K562 (cell line): Measurements from ENCODE around the gene RAB21. TPM values are rescaled to one million over a fixed set of nuclear protein-coding genes. Genes with fewer than 3 reads are reported as not detected.

Source experiments
- DACH1 ChIP-seq: fragments of 450-650 bp; IDR thresholded peaks from 2 replicates; pipeline ENCODE4 v1.6.1; 2018; ENCODE audit not compliant: partially characterized antibody
- EHMT2 ChIP-seq: fragments of 450-650 bp; IDR thresholded peaks from 2 replicates; pipeline ENCODE4 v1.6.1; 2018; ENCODE audit warnings: antibody characterized with exemption
- ESRRA ChIP-seq: fragments of 450-650 bp; IDR thresholded peaks from 2 replicates; pipeline ENCODE4 v1.6.1; 2014; ENCODE audit warnings: low read depth, mild to moderate bottlenecking, moderate library complexity, borderline replicate concordance
- FOSL1 ChIP-seq: fragments of 200-800 bp; sonication (Bioruptor generic); conservative IDR thresholded peaks from 2 replicates; pipeline ENCODE4 v1.6.1; 2016; ENCODE audit warnings: missing genetic modification characterization, missing compliant biosample characterization
- FOXA1 ChIP-seq: fragments of 450-650 bp; IDR thresholded peaks from 2 replicates; pipeline ENCODE4 v1.6.1; 2016; ENCODE audit warnings: mild to moderate bottlenecking, borderline replicate concordance
- HDAC2 ChIP-seq: fragments of 450-650 bp; IDR thresholded peaks from 2 replicates; pipeline ENCODE4 v1.6.1; 2016; ENCODE audit warnings: mild to moderate bottlenecking
- JUND ChIP-seq, 2 experiments: IDR thresholded peaks; 2 replicates in 1 of 2; 3 replicates in 1 of 2; pipeline ENCODE4 v1.6.1; 2011; ENCODE audit warnings: borderline replicate concordance in 2 of 2, low read depth in 2 of 2, low read length in 2 of 2, improper control_type of control experiment in 1 of 2, missing biosample characterization in 1 of 2, missing genetic modification characterization in 1 of 2, missing genetic modification reagents in 1 of 2
- NFRKB ChIP-seq: fragments of 450-650 bp; IDR thresholded peaks from 2 replicates; pipeline ENCODE4 v1.6.1; 2016; ENCODE audit warnings: low read depth
- NUFIP1 ChIP-seq: fragments of 450-650 bp; IDR thresholded peaks from 2 replicates; pipeline ENCODE4 v1.6.1; 2018; ENCODE audit not compliant: partially characterized antibody
- RUNX1 ChIP-seq: sonication (generic); IDR thresholded peaks from 2 replicates; pipeline ENCODE4 v1.6.1; 2016; ENCODE audit warnings: antibody characterized with exemption, low read depth
- TBP ChIP-seq: optimal IDR thresholded peaks from 2 replicates; pipeline ENCODE3; 2011; ENCODE audit warnings: low read depth, low read length, improper control_type of control experiment
- TEAD4 ChIP-seq, 2 experiments: sonication (generic) in 1 of 2; formaldehyde crosslinking in 1 of 2; IDR thresholded peaks; 2 replicates each; pipeline versions ENCODE4 v1.6.1 to v1.8.0; 2012 to 2022; ENCODE audit warnings: borderline replicate concordance in 1 of 2, inconsistent platforms in 1 of 2, low read length in 1 of 2, mild to moderate bottlenecking in 1 of 2, missing genetic modification reagents in 1 of 2
- ZBTB1 ChIP-seq: sonication (generic); formaldehyde crosslinking; IDR thresholded peaks from 2 replicates; pipeline ENCODE4 v1.8.1; 2023; ENCODE audit warnings: missing genetic modification reagents, low read depth, mild to moderate bottlenecking, borderline replicate concordance
- polyA plus RNA-seq, 8 experiments: library from polyadenylated mRNA; depleted of rRNA in 4 of 8; stranded (reverse) in 5 of 8; unstranded in 3 of 8; fragments of >200 nt; fragmentation: Nextera tagmentation in 2 of 8; fragmentation: Illumina TruSeq in 1 of 8; extraction: Ambion mirVana in 2 of 8; extraction: Trizol in 1 of 8; gene quantifications; 2 replicates each; pipeline versions ENCODE4 v1.2.1 to v1.2.3, GENCODE V29; 2011 to 2014; ENCODE audit warnings: inconsistent platforms in 1 of 8, missing spikeins in 1 of 8
- total RNA-seq, 7 experiments: library from RNA; depleted of rRNA in 6 of 7; stranded (reverse); fragments of >200 nt in 6 of 7; fragmentation: Illumina TruSeq in 2 of 7; extraction: Trizol in 2 of 7; gene quantifications; 2 replicates each; pipeline versions ENCODE4 v1.2.1 to v1.2.3, GENCODE V29; 2011 to 2021; ENCODE audit warnings: low replicate concordance in 1 of 7
- TF ChIP-seq, protein P1 (sequence below): fragments of 450-650 bp; IDR thresholded peaks from 2 replicates; pipeline ENCODE4 v1.6.1; 2016; ENCODE audit warnings: borderline replicate concordance
- TF ChIP-seq, protein P2 (sequence below): sonication (generic); formaldehyde crosslinking; IDR thresholded peaks from 2 replicates; pipeline ENCODE4 v1.8.1; 2022; ENCODE audit warnings: missing genetic modification reagents
- TF ChIP-seq, protein P3 (sequence below), 2 experiments: fragments of 450-650 bp; IDR thresholded peaks; 2 replicates each; pipeline ENCODE4 v1.6.1; 2016; ENCODE audit warnings: mild to moderate bottlenecking in 2 of 2, borderline replicate concordance in 1 of 2, low read depth in 1 of 2, moderate library complexity in 1 of 2

RAB21 gene
- total and polyA plus RNA-seq, 9 of the 15 experiments (the other 6 are each of a cell fraction or from before 2014, with no cell fraction given), result 5.3 to 45.6 (median 19.6) TPM

DNA sequence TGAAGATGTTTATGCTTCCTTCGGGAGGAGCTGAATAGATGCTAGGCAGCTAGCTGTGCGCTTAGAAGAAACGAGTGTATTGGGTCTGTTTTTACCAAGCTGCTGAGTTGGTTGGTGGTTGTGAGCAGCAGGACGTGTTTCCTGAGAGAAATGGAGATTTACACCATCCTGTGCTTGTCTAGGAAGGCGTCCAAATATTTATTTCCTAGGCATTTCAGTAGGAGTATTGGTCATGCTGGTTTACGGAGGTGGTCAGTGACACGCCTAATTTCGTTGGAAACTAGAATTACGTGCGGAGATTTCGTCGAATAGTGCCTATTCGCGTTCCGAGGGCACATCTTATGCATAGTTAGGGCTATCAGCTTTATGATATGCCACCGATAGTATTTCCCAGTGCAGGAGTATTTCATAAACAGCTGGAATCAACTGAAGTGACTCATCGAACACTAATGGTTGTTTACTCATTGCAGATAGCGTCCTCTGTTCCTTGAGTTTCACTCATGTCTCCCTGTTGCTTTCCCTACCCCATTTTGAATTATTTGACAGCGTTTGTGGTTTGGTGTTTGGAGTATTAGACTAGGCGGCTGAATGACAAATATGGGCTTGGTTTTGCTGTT is 85.7 kb downstream of the RAB21 start (continued):
- TF ChIP-seq TBP, result peak; percentile 29
- TF ChIP-seq ZBTB1 (CRISPR knock-in tag), result no peak
- 0 out of 2 replicates have a peak, but pooled peaks have one; percentile 39 for TF ChIP-seq FOXA1
- TF ChIP-seq, protein P1, sequence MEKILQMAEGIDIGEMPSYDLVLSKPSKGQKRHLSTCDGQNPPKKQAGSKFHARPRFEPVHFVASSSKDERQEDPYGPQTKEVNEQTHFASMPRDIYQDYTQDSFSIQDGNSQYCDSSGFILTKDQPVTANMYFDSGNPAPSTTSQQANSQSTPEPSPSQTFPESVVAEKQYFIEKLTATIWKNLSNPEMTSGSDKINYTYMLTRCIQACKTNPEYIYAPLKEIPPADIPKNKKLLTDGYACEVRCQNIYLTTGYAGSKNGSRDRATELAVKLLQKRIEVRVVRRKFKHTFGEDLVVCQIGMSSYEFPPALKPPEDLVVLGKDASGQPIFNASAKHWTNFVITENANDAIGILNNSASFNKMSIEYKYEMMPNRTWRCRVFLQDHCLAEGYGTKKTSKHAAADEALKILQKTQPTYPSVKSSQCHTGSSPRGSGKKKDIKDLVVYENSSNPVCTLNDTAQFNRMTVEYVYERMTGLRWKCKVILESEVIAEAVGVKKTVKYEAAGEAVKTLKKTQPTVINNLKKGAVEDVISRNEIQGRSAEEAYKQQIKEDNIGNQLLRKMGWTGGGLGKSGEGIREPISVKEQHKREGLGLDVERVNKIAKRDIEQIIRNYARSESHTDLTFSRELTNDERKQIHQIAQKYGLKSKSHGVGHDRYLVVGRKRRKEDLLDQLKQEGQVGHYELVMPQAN, result peak; percentile 6; the same call in 1 of the 2 replicates
- TF ChIP-seq FOSL1 (tag), result peak; percentile 94
- peak; percentile 92 for TF ChIP-seq JUND (IDR thresholded peaks at IDR 0.05; ENCODE audit: borderline replicate concordance, low read depth, low read length)
- TF ChIP-seq JUND (tag; IDR thresholded peaks at IDR 0.05; ENCODE audit: borderline replicate concordance, low read depth, low read length), result peak; percentile 91
- no peak for TF ChIP-seq NUFIP1
- TF ChIP-seq, protein P2, sequence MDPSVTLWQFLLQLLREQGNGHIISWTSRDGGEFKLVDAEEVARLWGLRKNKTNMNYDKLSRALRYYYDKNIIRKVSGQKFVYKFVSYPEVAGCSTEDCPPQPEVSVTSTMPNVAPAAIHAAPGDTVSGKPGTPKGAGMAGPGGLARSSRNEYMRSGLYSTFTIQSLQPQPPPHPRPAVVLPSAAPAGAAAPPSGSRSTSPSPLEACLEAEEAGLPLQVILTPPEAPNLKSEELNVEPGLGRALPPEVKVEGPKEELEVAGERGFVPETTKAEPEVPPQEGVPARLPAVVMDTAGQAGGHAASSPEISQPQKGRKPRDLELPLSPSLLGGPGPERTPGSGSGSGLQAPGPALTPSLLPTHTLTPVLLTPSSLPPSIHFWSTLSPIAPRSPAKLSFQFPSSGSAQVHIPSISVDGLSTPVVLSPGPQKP (CRISPR knock-in tag), result no peak
- TF ChIP-seq RUNX1, result no peak
- 0 out of 2 replicates have a peak, but pooled peaks have one; percentile 15 for TF ChIP-seq ESRRA
- TF ChIP-seq, protein P3, sequence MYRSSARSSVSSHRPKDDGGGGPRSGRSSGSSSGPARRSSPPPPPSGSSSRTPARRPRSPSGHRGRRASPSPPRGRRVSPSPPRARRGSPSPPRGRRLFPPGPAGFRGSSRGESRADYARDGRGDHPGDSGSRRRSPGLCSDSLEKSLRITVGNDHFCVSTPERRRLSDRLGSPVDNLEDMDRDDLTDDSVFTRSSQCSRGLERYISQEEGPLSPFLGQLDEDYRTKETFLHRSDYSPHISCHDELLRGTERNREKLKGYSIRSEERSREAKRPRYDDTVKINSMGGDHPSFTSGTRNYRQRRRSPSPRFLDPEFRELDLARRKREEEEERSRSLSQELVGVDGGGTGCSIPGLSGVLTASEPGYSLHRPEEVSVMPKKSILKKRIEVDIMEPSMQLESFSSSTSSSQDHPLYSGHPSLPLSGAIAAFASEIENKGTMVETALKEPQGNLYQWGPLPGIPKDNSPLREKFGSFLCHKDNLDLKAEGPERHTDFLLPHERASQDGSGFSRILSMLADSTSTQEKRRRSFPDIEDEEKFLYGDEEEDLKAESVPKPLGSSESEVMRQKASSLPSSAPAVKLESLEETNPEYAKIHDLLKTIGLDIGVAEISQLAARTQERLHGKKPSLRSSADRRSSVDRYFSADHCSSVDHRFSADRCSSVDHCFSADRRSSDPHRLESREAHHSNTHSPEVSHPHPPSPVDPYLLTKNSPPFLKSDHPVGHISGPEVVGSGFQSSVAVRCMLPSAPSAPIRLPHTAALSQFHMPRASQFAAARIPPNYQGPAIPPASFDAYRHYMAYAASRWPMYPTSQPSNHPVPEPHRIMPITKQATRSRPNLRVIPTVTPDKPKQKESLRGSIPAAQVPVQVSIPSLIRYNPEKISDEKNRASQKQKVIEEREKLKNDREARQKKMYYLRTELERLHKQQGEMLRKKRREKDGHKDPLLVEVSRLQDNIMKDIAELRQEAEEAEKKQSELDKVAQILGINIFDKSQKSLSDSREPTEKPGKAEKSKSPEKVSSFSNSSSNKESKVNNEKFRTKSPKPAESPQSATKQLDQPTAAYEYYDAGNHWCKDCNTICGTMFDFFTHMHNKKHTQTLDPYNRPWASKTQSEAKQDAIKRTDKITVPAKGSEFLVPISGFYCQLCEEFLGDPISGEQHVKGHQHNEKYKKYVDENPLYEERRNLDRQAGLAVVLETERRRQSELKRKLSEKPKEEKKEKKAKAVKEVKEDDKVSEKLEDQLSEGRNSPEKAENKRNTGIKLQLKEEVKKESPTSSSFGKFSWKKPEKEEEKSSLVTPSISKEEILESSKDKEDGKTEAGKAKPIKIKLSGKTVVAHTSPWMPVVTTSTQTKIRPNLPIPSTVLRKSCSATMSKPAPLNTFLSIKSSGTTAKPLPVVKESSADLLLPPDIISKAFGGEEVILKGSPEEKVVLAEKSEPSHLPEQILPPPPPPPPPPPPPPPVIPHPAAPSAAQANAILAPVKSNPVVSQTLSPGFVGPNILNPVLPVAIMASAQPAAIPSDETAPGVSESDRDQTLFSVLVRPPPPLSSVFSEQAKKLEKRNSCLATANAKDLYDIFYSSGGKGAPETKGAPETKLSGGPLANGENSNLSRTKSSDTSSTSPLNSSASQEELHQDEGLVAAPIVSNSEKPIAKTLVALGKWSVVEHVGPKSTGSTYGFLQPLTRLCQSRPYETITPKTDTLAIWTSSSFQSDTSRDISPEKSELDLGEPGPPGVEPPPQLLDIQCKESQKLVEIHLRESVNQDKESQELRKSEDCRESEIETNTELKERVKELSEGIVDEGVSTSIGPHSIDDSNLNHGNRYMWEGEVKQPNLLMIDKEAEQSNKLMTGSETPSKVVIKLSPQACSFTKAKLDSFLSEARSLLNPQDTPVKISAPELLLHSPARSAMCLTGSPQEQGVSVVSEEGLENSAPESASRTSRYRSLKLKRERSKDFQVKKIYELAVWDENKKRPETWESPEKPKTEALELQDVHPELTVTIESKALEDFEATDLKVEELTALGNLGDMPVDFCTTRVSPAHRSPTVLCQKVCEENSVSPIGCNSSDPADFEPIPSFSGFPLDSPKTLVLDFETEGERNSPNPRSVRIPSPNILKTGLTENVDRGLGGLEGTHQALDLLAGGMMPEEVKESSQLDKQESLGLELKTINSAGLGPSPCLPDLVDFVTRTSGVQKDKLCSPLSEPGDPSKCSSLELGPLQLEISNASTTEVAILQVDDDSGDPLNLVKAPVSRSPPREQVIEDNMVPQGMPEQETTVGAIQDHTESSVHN (IDR thresholded peaks at IDR 0.05; ENCODE audit: borderline replicate concordance in 1 of 2, low read depth in 1 of 2), result peak in 1 of 2 experiments; percentile 31; a peak in 1 of 4 replicates
- TF ChIP-seq EHMT2, result peak; percentile 37; the same call in 1 of the 2 replicates
- no peak for TF ChIP-seq NFRKB
- no peak for TF ChIP-seq HDAC2
- TF ChIP-seq TEAD4 (IDR thresholded peaks at IDR 0.05; ENCODE audit: low read length), result peak; percentile 33; the same call in 1 of the 2 replicates
- no peak for TF ChIP-seq TEAD4 (CRISPR knock-in tag; IDR thresholded peaks at IDR 0.05; ENCODE audit: borderline replicate concordance)
- peak; percentile 88 for TF ChIP-seq DACH1
